Measurements from ENCODE around the gene ALPK1. TPM values are rescaled to one million over a fixed set of nuclear protein-coding genes. Genes with fewer than 3 reads are reported as not detected.

ALPK1 gene
- total and polyA plus RNA-seq, 10 donors, result 5.6 to 92.9 (median 51.0) TPM

- Histone ChIP-seq H3K9me3 (peaks cover 0 to 3% (median 0%) of the 10 kb centered on the region in 8 donors), H3K27me3 (replicated peaks in 1 of 7) (no peaks in the 10 kb centered on the region), H3K4me1 (peaks cover 0 to 53% (median 43%) of the 10 kb centered on the region in 6 donors), H3K36me3 (no peaks in the 10 kb centered on the region), H3K27ac (peak overlapping the region; percentile 9 to 95 (median 92)), H3K4me3 (no peak overlapping the region)
- 58 to 68% (median 65%) methylated on average over 10 of the region's 10 CpGs for WGBS, 5 donors
- DNase-seq, result no peak
- intact Hi-C loops (cut with DNase I; ENCODE audit: low total_unique reads), result no loop called here
- TF ChIP-seq POLR2AphosphoS5 (IDR thresholded peaks at IDR 0.05) (no peak), POLR2A (IDR thresholded peaks at IDR 0.05) (no peak), CTCF (IDR thresholded peaks at IDR 0.05 in 8 of 11, conservative IDR thresholded peaks at IDR 0.05 in 3 of 11) (no peak)
Observed at GRCh38 chr4:112289407-112290253, 7.5 kb upstream of the ALPK1 start.

GRCh38 chr4:112290341-112290740 is 6.8 kb upstream of the ALPK1 start:
- WGBS, 5 donors, result 71 to 88% (median 80%) methylated on average over 3 of the region's 3 CpGs
- TF ChIP-seq POLR2A (IDR thresholded peaks at IDR 0.05) (no peak), POLR2AphosphoS5 (IDR thresholded peaks at IDR 0.05) (no peak), CTCF (IDR thresholded peaks at IDR 0.05 in 8 of 11, conservative IDR thresholded peaks at IDR 0.05 in 3 of 11) (no peak)
- intact Hi-C loops (cut with DNase I; ENCODE audit: low total_unique reads), result no loop called here
- Histone ChIP-seq H3K36me3 (no peaks in the 10 kb centered on the region), H3K27me3 (replicated peaks in 1 of 7) (no peaks in the 10 kb centered on the region), H3K4me3 (no peak overlapping the region), H3K4me1 (peaks cover 0 to 48% (median 40%) of the 10 kb centered on the region in 6 donors), H3K9me3 (peaks cover 0 to 3% (median 0%) of the 10 kb centered on the region in 8 donors), H3K27ac (peak overlapping the region in 5 of 8 donors; percentile 18 to 95 (median 92))
- no peak for DNase-seq

GRCh38 chr4:112299721-112300120 is 2.6 kb downstream of the ALPK1 start:
- intact Hi-C loops (cut with DNase I; ENCODE audit: low total_unique reads), result no loop called here
- H3K9me3 ChIP-seq, result peaks cover 0 to 4% (median 0%) of the 10 kb centered on the region in 8 donors
- H3K4me3 ChIP-seq, result no peak overlapping the region
- 81 to 91% (median 88%) methylated on average over 4 of the region's 4 CpGs for WGBS, 5 donors
- H3K27me3 ChIP-seq (replicated peaks in 1 of 7), result no peaks in the 10 kb centered on the region
- peak overlapping the region in 1 of 8 donors; percentile 81 for H3K27ac ChIP-seq
- no peak for DNase-seq
- H3K4me1 ChIP-seq, result peaks cover 12 to 78% (median 44%) of the 10 kb centered on the region in 6 donors
- peaks cover 0 to 17% (median 0%) of the 10 kb centered on the region in 6 donors for H3K36me3 ChIP-seq
- no peak for TF ChIP-seq CTCF (IDR thresholded peaks at IDR 0.05 in 8 of 11, conservative IDR thresholded peaks at IDR 0.05 in 3 of 11)
- no peak for TF ChIP-seq POLR2A (IDR thresholded peaks at IDR 0.05)
- no peak for TF ChIP-seq POLR2AphosphoS5 (IDR thresholded peaks at IDR 0.05)

Measured in spleen (tissue), 11 donors.